ENCODE measurements around the gene PPIL3. TPM values are rescaled to one million over a fixed set of nuclear protein-coding genes. Genes with fewer than 3 reads are reported as not detected.
A peak's percentile ranks its signal among the peaks of the same experiment; 100 is the strongest.

Gene PPIL3
- total RNA-seq, 1 experiment from 2014 or later: 33.9 TPM

- no peak for DNase-seq (ENCODE audit: unreplicated experiment)
- no peaks in the 10 kb centered on the region for H3K27me3 Mint-ChIP-seq (ENCODE audit: insufficient read depth, unreplicated experiment)
- no peak for TF ChIP-seq CTCF (IDR thresholded peaks at IDR 0.05; ENCODE audit: unreplicated experiment)
- POLR2A ChIA-PET: interaction anchor here (1.0 kb wide), 1 partner anchor 41 kb away, joined by 5 read pairs; the partner anchor contains the start of gene ORC2
- no peak overlapping the region for H3K4me3 Mint-ChIP-seq (ENCODE audit: unreplicated experiment)
- H3K9me3 Mint-ChIP-seq (ENCODE audit: unreplicated experiment): no peaks in the 10 kb centered on the region
- peaks cover 66% of the 10 kb centered on the region for H3K36me3 Mint-ChIP-seq (ENCODE audit: insufficient read depth, unreplicated experiment)
- no TSS peak for BruUV-seq (replicated peaks)
- no peak overlapping the region for H3K27ac Mint-ChIP-seq (ENCODE audit: low read depth, unreplicated experiment)
- CTCF ChIA-PET: no interaction called here
- intact Hi-C loops (cut with micrococcal nuclease): no loop called here
- H3K4me1 Mint-ChIP-seq (ENCODE audit: insufficient read depth, unreplicated experiment): no peaks in the 10 kb centered on the region
Observed at GRCh38 chr2:200922439-200922838, 33.6 kb upstream of the PPIL3 start.

GRCh38 chr2:200913654-200914053, 24.8 kb upstream of the PPIL3 start:
- H3K27me3 Mint-ChIP-seq (ENCODE audit: insufficient read depth, unreplicated experiment): no peaks in the 10 kb centered on the region
- DNase-seq (ENCODE audit: unreplicated experiment): no peak
- H3K27ac Mint-ChIP-seq (ENCODE audit: low read depth, unreplicated experiment): no peak overlapping the region
- H3K9me3 Mint-ChIP-seq (ENCODE audit: unreplicated experiment): no peaks in the 10 kb centered on the region
- no peak for TF ChIP-seq CTCF (IDR thresholded peaks at IDR 0.05; ENCODE audit: unreplicated experiment)
- POLR2A ChIA-PET: interaction anchor here (0.8 to 1.5 kb wide), 3 partner anchors 10 to 158 kb away, joined by 3 to 6 read pairs (median 4); partner anchors contain the start of gene NDUFB3
- CTCF ChIA-PET: interaction anchor here (0.6 to 2.3 kb wide), 6 partner anchors 9 to 319 kb away, joined by 3 to 6 read pairs (median 3); no protein-coding TSS in a partner anchor
- H3K4me3 Mint-ChIP-seq (ENCODE audit: unreplicated experiment): no peak overlapping the region
- H3K4me1 Mint-ChIP-seq (ENCODE audit: insufficient read depth, unreplicated experiment): no peaks in the 10 kb centered on the region
- no TSS peak for BruUV-seq (replicated peaks)
- intact Hi-C loops (cut with micrococcal nuclease): no loop called here
- peaks cover 100% of the 10 kb centered on the region for H3K36me3 Mint-ChIP-seq (ENCODE audit: insufficient read depth, unreplicated experiment)

DNA sequence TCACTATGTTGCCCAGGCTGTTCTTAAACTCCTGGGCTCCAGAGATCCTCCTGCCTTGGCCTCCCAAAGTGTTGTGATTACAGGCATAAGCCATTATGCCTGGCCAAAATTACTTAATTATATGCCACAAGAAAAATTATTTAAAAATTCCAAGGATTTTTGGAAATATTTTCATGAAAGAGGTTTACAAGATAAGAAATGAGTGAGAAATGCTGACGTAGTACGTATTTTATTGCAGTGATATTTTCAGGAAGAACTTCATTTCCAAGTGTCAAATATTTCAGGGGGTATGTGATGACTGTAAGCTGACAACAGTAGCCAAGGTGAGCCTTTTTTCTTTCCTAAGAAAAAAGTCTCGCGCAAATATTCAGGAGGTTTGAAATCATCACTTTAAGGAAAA, 21.1 kb upstream of the PPIL3 start:
- no peaks in the 10 kb centered on the region for H3K27me3 Mint-ChIP-seq (ENCODE audit: insufficient read depth, unreplicated experiment)
- BruUV-seq (replicated peaks): no TSS peak
- peaks cover 99% of the 10 kb centered on the region for H3K36me3 Mint-ChIP-seq (ENCODE audit: insufficient read depth, unreplicated experiment)
- intact Hi-C loops (cut with micrococcal nuclease): no loop called here
- DNase-seq (ENCODE audit: unreplicated experiment): no peak
- ChIA-PET POLR2A (no interaction called here), CTCF (interaction anchor here (1.0 kb wide), 1 partner anchor 9 kb away, joined by 4 read pairs; no protein-coding TSS in a partner anchor)
- no peaks in the 10 kb centered on the region for H3K4me1 Mint-ChIP-seq (ENCODE audit: insufficient read depth, unreplicated experiment)
- no peak overlapping the region for H3K4me3 Mint-ChIP-seq (ENCODE audit: unreplicated experiment)
- no peak overlapping the region for H3K27ac Mint-ChIP-seq (ENCODE audit: low read depth, unreplicated experiment)
- no peak for TF ChIP-seq CTCF (IDR thresholded peaks at IDR 0.05; ENCODE audit: unreplicated experiment)
- no peaks in the 10 kb centered on the region for H3K9me3 Mint-ChIP-seq (ENCODE audit: unreplicated experiment)

GRCh38 chr2:200905618-200906296, 16.9 kb upstream of the PPIL3 start:
- H3K27ac Mint-ChIP-seq (ENCODE audit: low read depth, unreplicated experiment): no peak overlapping the region
- H3K4me1 Mint-ChIP-seq (ENCODE audit: insufficient read depth, unreplicated experiment): no peaks in the 10 kb centered on the region
- no TSS peak for BruUV-seq (replicated peaks)
- CTCF ChIA-PET: interaction anchor here (0.6 to 5.7 kb wide), 39 partner anchors 8 to 718 kb away, joined by 3 to 94 read pairs (median 4); partner anchors contain the start of genes NDUFB3, NIF3L1 and ORC2
- no peaks in the 10 kb centered on the region for H3K27me3 Mint-ChIP-seq (ENCODE audit: insufficient read depth, unreplicated experiment)
- peaks cover 82% of the 10 kb centered on the region for H3K36me3 Mint-ChIP-seq (ENCODE audit: insufficient read depth, unreplicated experiment)
- H3K4me3 Mint-ChIP-seq (ENCODE audit: unreplicated experiment): no peak overlapping the region
- H3K9me3 Mint-ChIP-seq (ENCODE audit: unreplicated experiment): no peaks in the 10 kb centered on the region
- TF ChIP-seq CTCF (IDR thresholded peaks at IDR 0.05; ENCODE audit: unreplicated experiment): peak; percentile 72
- peak; percentile 69 for DNase-seq (ENCODE audit: unreplicated experiment)
- intact Hi-C loops (cut with micrococcal nuclease): loop anchor here (1.0 kb wide), 3 partner anchors 164 to 272 kb away; no protein-coding TSS in a partner anchor
- POLR2A ChIA-PET: interaction anchor here (1.0 to 3.7 kb wide), 8 partner anchors 17 to 327 kb away, joined by 3 to 29 read pairs (median 5); partner anchors contain the start of genes CLK1, NDUFB3, NIF3L1 and PPIL3
